ENCODE measurements around the gene STRN3.
"Not testable (repeated sequence)": the region's sequence is repeated elsewhere in the genome, so short reads cannot be mapped to it uniquely, and the experiment has no call there.

Gene STRN3

GRCh38 chr14:30977752-30978151 is 48.4 kb downstream of the STRN3 start:
- no peak overlapping the region for H3K27ac ChIP-seq
- no peak for DNase-seq (ENCODE audit: low read depth, low spot score)

GRCh38 chr14:30974628-30975027 is 51.6 kb downstream of the STRN3 start:
- DNase-seq (ENCODE audit: low read depth, low spot score), result no peak
- H3K27ac ChIP-seq, result no peak overlapping the region

- H3K27ac ChIP-seq, result peak overlapping the region; percentile 0
- no peak for DNase-seq (ENCODE audit: low read depth, low spot score)
Measured at GRCh38 chr14:30972882-30973582, 53.1 kb downstream of the STRN3 start.

- peak overlapping the region; percentile 0 for H3K27ac ChIP-seq
- DNase-seq (ENCODE audit: low read depth, low spot score), result not testable (repeated sequence)
Measured at GRCh38 chr14:30972036-30972732, 54.0 kb downstream of the STRN3 start.

GRCh38 chr14:30971586-30971985 is 54.6 kb downstream of the STRN3 start:
- no peak for DNase-seq (ENCODE audit: low read depth, low spot score)
- H3K27ac ChIP-seq, result no peak overlapping the region

GRCh38 chr14:30969796-30970195 is 56.4 kb downstream of the STRN3 start:
- DNase-seq (ENCODE audit: low read depth, low spot score), result not testable (repeated sequence)

GRCh38 chr14:30967364-30968098 is 58.6 kb downstream of the STRN3 start:
- not testable (repeated sequence) for DNase-seq (ENCODE audit: low read depth, low spot score); H3K27ac ChIP-seq

More at GRCh38 chr14:30969796-30970195, 56.4 kb downstream of the STRN3 start:
- not testable (repeated sequence) for H3K27ac ChIP-seq

GRCh38 chr14:30966415-30967363 is 59.5 kb downstream of the STRN3 start:
- no peak for DNase-seq (ENCODE audit: low read depth, low spot score)
- peak overlapping the region; percentile 69 for H3K27ac ChIP-seq

- peak overlapping the region; percentile 69 for H3K27ac ChIP-seq
- peak; percentile 16 for DNase-seq (ENCODE audit: low read depth, low spot score)
Measured at GRCh38 chr14:30965861-30966260, 60.3 kb downstream of the STRN3 start.

- not testable (repeated sequence) for H3K27ac ChIP-seq; DNase-seq (ENCODE audit: low read depth, low spot score)
Measured at GRCh38 chr14:30962537-30962936, 63.6 kb downstream of the STRN3 start.

- no peak for DNase-seq (ENCODE audit: low read depth, low spot score)
Measured at GRCh38 chr14:30961330-30961729, 64.8 kb downstream of the STRN3 start.

GRCh38 chr14:30960216-30960615 is 66.0 kb downstream of the STRN3 start:
- no peak overlapping the region for H3K27ac ChIP-seq
- no peak for DNase-seq (ENCODE audit: low read depth, low spot score)

More at GRCh38 chr14:30961330-30961729, 64.8 kb downstream of the STRN3 start:
- no peak overlapping the region for H3K27ac ChIP-seq

GRCh38 chr14:30958555-30959407 is 67.4 kb downstream of the STRN3 start:
- no peak for DNase-seq (ENCODE audit: low read depth, low spot score)
- no peak overlapping the region for H3K27ac ChIP-seq

- H3K27ac ChIP-seq, result no peak overlapping the region
- no peak for DNase-seq (ENCODE audit: low read depth, low spot score)
Measured at GRCh38 chr14:30957813-30958370, 68.3 kb downstream of the STRN3 start.

GRCh38 chr14:30949651-30950050 is 76.5 kb downstream of the STRN3 start:
- no peak overlapping the region for H3K27ac ChIP-seq

GRCh38 chr14:30943694-30944093 is 82.5 kb downstream of the STRN3 start:
- no peak overlapping the region for H3K27ac ChIP-seq
- DNase-seq (ENCODE audit: low read depth, low spot score), result no peak

More at GRCh38 chr14:30949651-30950050, 76.5 kb downstream of the STRN3 start:
- DNase-seq (ENCODE audit: low read depth, low spot score), result no peak

- no peak for DNase-seq (ENCODE audit: low read depth, low spot score)
- no peak overlapping the region for H3K27ac ChIP-seq
Measured at GRCh38 chr14:30940886-30941285, 85.3 kb downstream of the STRN3 start.

GRCh38 chr14:30938617-30939016 is 87.6 kb downstream of the STRN3 start:
- no peak for DNase-seq (ENCODE audit: low read depth, low spot score)
- H3K27ac ChIP-seq, result no peak overlapping the region

- no peak for DNase-seq (ENCODE audit: low read depth, low spot score)
Measured at GRCh38 chr14:30935445-30935844, 90.7 kb downstream of the STRN3 start.

More at GRCh38 chr14:30935445-30935844, 90.7 kb downstream of the STRN3 start:
- no peak overlapping the region for H3K27ac ChIP-seq
